GM11168 (cell line): ENCODE data around the gene CYP3A5.
"Not testable (repeated sequence)": the region's sequence is repeated elsewhere in the genome, so short reads cannot be mapped to it uniquely, and the experiment has no call there.

Experiments
- in situ Hi-C: fragments of 300-500 bp; cut with MboI; formaldehyde crosslinking; loops from one replicate; pipeline ENCODE4 v1.12.0; 2022; ENCODE audit warnings: low sequenced_read_pairs; ENCODE audit not compliant: unreplicated experiment

Gene CYP3A5

DNA sequence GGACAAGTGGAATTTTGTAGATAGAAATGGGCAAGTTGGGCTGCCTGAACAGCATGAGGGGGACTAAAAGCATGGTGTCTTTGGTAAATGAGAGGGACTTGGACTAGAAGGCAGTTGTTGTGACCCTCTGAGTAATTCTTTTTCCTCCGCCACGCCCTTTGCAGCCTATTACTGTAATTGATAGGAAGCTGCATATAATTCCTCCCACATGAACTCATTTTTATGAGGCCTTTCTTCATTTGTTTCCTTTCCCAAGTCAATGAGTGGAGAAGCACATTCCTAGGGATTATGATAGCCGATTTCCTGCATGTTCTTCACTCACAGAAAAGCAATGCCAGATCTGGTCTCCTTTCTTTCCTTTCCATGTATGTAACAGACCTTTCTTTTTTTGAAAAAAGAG lies 35.4 kb downstream of the CYP3A5 start:
- in situ Hi-C loops = no loop called here

- in situ Hi-C loops = no loop called here
Measured at GRCh38 chr7:99643464-99643863, 36.3 kb downstream of the CYP3A5 start.

DNA sequence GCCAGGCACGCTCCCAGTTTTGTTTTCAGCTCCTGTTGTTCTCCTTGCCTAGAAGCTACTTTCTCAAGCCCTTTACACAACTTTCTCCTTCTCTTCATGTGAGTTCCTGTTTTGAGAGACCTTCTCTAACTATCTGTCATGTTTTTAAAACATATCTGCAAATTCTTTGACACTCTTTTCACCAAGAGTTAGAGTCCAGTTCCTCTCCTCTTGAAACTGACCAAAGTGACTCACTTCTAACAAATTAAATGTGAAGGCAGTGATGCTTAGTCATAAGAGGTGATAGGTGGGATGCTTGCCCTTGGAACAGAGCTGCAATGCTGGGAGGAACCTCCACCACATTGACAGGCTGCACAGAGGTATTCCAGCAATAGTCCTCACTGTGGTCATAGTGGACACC lies 37.8 kb downstream of the CYP3A5 start:
- in situ Hi-C loops = no loop called here

DNA sequence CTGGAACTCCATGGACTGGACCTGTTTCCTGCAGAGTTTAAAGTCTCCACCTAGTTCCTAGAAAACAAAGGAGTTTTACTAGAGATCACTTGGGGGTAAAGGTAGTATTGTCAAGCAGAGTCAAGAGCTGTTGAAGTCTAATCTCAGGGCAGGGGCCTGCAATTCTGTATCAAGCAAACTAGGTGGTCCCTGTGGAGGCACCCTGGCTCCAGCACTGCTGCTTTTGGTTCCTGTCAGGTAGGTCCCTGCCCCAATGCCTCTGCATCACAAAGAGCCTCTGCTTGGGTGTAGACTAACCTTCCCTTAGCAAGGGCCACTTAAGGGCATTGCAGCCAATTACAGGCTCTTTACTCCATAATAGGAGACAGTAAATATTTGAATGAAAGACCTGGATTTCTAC lies 40.5 kb downstream of the CYP3A5 start:
- in situ Hi-C loops = no loop called here

- in situ Hi-C loops = no loop called here
Measured at GRCh38 chr7:99638731-99639130, 41.1 kb downstream of the CYP3A5 start.

DNA sequence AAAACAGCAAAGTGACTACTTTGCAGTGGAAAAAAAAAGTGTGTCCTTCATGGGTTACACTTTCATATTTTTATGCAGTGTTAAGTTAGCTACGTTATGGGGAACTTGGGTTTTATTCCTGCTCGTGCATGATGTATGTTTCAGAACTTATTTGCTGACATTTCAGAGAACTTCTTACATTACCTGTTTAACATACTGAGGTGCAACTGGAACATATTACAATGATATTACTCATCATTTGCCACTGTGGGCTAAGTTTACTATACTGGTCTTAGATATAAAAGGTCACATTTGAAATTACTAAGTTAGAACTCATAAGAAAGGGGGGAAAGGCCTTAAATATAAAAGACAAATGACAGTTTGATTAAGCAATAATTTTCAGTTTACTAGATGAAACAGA lies 42.4 kb downstream of the CYP3A5 start:
- in situ Hi-C loops = not testable (repeated sequence)

DNA sequence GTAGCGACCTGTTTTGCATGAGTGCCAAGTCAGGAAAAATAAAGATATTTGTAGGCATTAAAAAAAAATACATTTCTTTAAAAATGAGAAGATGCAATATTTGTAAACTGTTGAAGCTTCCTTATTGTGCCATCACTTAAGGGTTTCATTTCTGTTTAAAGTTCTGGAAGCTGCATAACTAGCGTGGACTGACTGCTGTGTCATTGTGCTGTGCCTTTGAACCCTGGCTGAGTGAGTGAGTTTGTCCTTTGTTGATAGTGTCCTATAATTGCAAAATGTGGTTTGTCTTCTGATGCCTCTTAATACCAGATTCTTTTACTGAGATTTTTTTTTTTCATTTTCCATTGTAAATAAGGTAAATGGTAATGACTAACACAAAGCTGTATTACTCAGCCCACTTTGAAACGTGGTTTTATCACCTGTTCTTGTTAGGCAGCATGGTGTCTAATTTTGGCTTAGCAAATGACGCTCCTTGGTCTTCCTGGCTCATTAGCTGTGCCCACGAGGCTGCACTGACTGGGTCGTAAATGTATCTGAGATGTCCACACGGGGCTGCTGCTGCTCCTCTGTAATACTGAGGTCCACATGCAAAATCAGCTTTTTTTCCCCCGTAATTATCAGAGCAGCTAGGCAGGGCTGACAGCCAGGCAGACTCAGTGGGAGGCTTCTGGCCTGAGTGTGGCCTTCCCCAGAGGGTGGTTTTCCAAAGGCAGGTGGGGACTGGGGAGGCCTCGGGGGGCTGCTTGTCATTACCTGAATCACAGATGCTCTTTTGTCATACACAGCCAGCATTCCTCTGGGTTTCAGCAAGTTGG lies 48.3 kb downstream of the CYP3A5 start:
- in situ Hi-C loops = no loop called here

DNA sequence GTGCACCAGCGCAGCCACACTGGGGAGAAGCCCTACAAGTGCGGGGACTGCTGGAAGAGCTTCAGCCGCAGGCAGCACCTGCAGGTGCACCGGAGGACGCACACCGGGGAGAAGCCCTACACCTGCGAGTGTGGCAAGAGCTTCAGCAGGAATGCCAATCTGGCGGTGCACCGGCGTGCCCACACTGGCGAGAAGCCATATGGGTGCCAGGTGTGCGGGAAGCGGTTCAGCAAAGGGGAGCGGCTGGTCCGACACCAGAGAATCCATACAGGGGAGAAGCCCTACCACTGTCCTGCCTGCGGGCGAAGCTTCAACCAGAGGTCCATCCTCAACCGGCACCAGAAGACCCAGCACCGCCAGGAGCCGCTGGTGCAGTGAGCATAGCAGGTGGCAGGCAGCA lies 50.2 kb downstream of the CYP3A5 start:
- in situ Hi-C loops = no loop called here

- in situ Hi-C loops = no loop called here
Measured at GRCh38 chr7:99628471-99629465, 51.0 kb downstream of the CYP3A5 start.

GRCh38 chr7:99627513-99627912 lies 52.3 kb downstream of the CYP3A5 start:
- in situ Hi-C loops = no loop called here

GRCh38 chr7:99626661-99627060 lies 53.1 kb downstream of the CYP3A5 start:
- in situ Hi-C loops = no loop called here

DNA sequence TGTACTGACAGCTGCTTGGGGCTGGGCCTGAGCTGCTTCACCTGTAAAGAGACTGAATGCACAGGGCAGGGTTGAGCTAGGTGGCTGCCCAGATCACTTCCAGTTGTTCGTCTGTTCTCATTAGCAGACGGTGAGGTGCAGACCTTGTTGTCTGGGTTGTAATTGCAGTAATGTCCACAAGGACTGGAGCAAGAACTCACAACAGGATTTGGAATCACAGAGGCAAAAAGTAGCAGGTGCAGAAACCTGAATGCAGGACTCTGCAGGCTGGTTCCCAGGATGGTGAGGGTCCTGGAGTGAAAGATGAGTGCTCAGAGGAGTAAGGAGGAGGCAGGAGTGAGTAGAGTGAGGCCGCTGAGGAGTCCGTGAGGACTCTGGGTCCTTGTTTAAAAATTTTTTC lies 53.8 kb downstream of the CYP3A5 start:
- in situ Hi-C loops = no loop called here

DNA sequence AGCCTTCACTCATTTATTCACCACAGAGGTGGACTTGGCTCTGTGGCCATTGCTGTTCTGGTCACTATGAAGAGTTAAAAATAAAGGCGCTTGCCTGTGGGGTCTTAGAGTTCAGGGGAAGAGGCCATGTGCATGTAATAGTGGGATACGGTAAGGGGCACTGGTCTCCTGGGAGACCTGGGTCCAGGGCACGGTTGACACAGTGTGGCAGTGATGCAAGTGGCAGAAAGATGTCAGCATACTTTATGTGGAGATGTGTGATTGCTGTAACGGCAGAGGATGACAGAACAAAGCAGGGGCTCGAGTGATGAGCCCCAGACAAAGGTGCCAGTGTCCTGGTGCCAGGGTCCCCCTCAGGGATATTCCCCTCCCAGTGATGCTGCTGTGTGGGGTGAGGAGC lies 54.5 kb downstream of the CYP3A5 start:
- in situ Hi-C loops = no loop called here

DNA sequence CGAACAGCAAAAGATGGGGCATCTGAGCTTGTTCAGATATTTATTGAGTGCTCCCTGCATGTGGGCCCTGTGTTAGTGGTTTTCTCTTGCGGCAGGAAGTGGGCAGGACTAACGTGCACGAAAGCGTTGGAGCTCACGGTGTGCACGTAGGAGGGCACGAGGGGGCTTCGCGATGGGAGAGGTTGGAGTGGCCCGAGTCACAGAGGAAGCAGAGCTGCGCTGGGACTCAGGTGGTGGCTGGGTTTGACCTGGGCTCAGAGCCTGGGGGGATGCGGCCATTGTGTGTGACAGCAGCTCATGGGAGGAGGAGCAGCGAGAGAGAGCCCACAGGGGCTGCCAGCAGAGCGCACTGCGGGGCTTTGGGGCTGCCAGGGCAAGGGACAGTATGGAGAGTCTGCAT lies 55.3 kb downstream of the CYP3A5 start:
- in situ Hi-C loops = no loop called here

DNA sequence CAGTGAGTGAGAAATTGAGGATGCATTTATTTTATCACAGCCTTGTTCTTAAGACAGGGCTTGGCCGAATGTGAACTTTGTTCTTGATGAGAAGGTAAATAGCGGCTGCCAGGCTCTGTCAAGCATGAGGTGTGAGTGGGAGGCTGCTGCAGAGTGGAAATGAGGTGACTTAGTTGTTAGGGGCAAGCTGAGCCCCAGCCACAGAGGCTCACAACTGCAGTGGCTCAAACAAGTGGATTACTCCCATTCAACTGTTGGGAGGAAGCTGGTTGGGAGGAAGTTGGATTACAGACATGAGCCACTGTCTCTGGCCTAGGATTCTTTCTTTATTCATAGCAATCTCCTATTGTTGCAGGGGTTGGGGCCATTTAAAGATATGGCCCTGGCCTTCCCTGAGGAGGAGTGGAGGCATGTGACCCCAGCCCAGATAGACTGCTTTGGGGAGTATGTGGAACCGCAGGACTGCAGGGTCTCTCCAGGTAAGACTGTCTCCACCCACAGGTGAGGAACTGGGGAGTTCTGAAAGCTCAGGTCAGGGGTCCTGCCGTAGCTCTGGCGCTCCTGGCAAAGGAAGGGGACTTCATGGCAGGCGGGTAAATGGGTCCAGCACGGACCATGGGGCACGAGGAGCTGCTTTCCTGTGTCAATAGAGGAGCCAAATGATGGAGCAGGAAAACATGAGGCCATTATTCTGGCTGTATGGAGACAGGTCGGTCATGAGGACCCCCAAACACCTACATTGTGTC lies 55.9 kb downstream of the CYP3A5 start:
- in situ Hi-C loops = no loop called here

GRCh38 chr7:99623091-99623693 lies 56.6 kb downstream of the CYP3A5 start:
- in situ Hi-C loops = no loop called here

GRCh38 chr7:99622596-99622995 lies 57.2 kb downstream of the CYP3A5 start:
- in situ Hi-C loops = no loop called here

DNA sequence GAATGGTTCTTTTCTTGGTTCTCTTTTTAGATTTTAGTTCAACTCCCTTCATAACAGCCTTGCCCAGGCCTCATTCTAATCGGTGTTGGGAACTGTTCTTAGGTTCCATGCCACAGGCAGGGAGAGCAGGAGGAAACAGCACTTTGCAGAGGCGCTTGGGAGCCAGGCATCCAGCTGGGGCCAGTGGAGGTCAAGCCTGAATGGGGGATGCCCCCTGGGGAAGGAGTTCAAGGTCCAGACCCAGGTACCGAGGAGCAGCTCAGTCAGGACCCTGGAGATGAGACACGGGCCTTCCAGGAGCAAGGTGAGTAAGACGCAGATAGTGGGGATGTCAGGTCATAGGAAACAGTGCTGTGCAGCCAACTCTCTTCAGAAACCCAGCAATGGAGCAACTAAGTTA lies 58.5 kb downstream of the CYP3A5 start:
- in situ Hi-C loops = no loop called here

DNA sequence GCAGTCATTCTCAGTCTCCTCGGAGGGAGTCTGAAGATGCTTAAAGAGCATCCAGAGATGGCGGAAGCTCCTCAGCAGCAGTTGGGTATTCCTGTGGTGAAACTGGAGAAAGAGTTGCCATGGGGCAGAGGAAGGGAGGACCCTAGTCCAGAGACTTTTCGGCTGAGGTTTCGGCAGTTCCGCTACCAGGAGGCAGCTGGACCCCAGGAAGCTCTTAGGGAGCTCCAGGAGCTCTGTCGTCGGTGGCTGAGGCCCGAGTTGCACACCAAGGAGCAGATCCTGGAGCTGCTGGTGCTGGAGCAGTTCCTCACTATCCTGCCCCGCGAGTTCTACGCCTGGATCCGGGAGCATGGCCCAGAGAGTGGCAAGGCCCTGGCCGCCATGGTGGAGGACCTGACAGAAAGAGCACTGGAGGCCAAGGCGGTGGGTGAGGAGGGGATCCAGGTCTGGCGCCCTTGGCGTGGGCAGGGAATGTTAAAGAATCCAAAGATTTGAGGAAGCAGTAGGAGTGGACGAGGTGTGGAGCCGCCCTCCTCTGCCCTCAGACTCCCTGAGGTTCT lies 60.1 kb downstream of the CYP3A5 start:
- in situ Hi-C loops = no loop called here

DNA sequence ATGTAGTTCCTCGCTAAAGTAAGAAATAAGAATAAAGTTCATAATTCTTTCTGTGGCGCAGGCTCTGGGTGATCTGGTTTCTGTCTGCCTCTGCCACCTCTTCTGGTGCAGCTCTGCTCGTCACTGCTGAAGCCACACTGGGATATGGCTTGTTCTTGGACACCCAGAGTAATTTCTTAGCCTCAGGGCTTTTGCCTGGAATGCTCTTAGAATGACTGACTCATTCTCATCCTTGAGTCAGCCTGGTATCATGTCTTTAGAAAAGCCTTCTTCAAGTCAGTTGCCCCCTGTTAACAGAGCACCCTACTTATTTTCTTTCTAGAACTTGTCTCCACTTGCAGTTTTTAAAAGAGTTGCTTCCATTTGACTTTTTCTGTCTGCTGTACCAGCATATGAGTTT lies 61.1 kb downstream of the CYP3A5 start:
- in situ Hi-C loops = no loop called here
